ENCODE data around the gene LIPA.

Gene LIPA

GRCh38 chr10:89251409-89252224 lies at the start of gene LIPA:
Gene LIPA (minus strand): TSS chr10:89251775. CDS start chr10:89247648, 4,127 bp downstream.
- in situ Hi-C loops (cut with MboI; ENCODE audit: low pct_unique_long_range_greater_than_20kb, low sequenced_read_pairs, unreplicated experiment) = loop anchor here (10.0 kb wide), 1 partner anchor 133 kb away; no protein-coding TSS in a partner anchor
- no peak for TF ChIP-seq CTCF (IDR thresholded peaks at IDR 0.05; ENCODE audit: extremely low read depth, insufficient read depth, missing control alignments)
- DNase-seq (ENCODE audit: low spot score) = peak; percentile 91

- no peak for DNase-seq (ENCODE audit: low spot score)
- in situ Hi-C loops (cut with MboI; ENCODE audit: low pct_unique_long_range_greater_than_20kb, low sequenced_read_pairs, unreplicated experiment) = no loop called here
- TF ChIP-seq CTCF (IDR thresholded peaks at IDR 0.05; ENCODE audit: extremely low read depth, insufficient read depth, missing control alignments) = no peak
Measured at GRCh38 chr10:89301232-89301631, 49.7 kb upstream of the LIPA start.

- TF ChIP-seq CTCF (IDR thresholded peaks at IDR 0.05; ENCODE audit: extremely low read depth, insufficient read depth, missing control alignments) = no peak
- no peak for DNase-seq (ENCODE audit: low spot score)
- in situ Hi-C loops (cut with MboI; ENCODE audit: low pct_unique_long_range_greater_than_20kb, low sequenced_read_pairs, unreplicated experiment) = no loop called here
Measured at GRCh38 chr10:89299031-89299430, 47.5 kb upstream of the LIPA start.

GRCh38 chr10:89297791-89298190 lies 46.2 kb upstream of the LIPA start:
- no peak for TF ChIP-seq CTCF (IDR thresholded peaks at IDR 0.05; ENCODE audit: extremely low read depth, insufficient read depth, missing control alignments)
- in situ Hi-C loops (cut with MboI; ENCODE audit: low pct_unique_long_range_greater_than_20kb, low sequenced_read_pairs, unreplicated experiment) = no loop called here
- no peak for DNase-seq (ENCODE audit: low spot score)

- no peak for TF ChIP-seq CTCF (IDR thresholded peaks at IDR 0.05; ENCODE audit: extremely low read depth, insufficient read depth, missing control alignments)
- no peak for DNase-seq (ENCODE audit: low spot score)
- in situ Hi-C loops (cut with MboI; ENCODE audit: low pct_unique_long_range_greater_than_20kb, low sequenced_read_pairs, unreplicated experiment) = no loop called here
Measured at GRCh38 chr10:89297356-89297755, 45.8 kb upstream of the LIPA start.

- no peak for DNase-seq (ENCODE audit: low spot score)
- in situ Hi-C loops (cut with MboI; ENCODE audit: low pct_unique_long_range_greater_than_20kb, low sequenced_read_pairs, unreplicated experiment) = no loop called here
- TF ChIP-seq CTCF (IDR thresholded peaks at IDR 0.05; ENCODE audit: extremely low read depth, insufficient read depth, missing control alignments) = no peak
Measured at GRCh38 chr10:89296220-89296648, 44.7 kb upstream of the LIPA start.
